Omental fat pad (tissue), 4 donors: ENCODE measurements around the gene BABAM2. TPM values are rescaled to one million over a fixed set of nuclear protein-coding genes. Genes with fewer than 3 reads are reported as not detected.

Experiments used
- ATAC-seq: fragments of 150-250 bp; one replicate; pipeline ENCODE4 v1.9.1; 2016; ENCODE audit warnings: mild to moderate bottlenecking, moderate library complexity; ENCODE audit not compliant: low FRiP score
- DNase-seq: peaks from one replicate; pipeline ENCODE4 v3.0.0-alpha.2; 2019; ENCODE audit warnings: low spot score
- CTCF ChIP-seq, 3 donors: fragments of 450-650 bp; IDR thresholded peaks; one replicate each; pipeline ENCODE4 v1.5.1; 2016 to 2017; ENCODE audit warnings: antibody characterized with exemption in 3 of 3, mild to moderate bottlenecking in 3 of 3, moderate library complexity in 2 of 3
- total RNA-seq, 4 donors: library from RNA; depleted of rRNA; stranded (reverse); fragments of >200 nt; gene quantifications; one replicate each; pipeline ENCODE4 v1.1.0, GENCODE V29; 2016

The BABAM2 gene
- total RNA-seq, 4 donors from 2014 or later = 29.2 to 41.0 (median 36.5) TPM

- DNase-seq (no peak), ATAC-seq (no peak)
- TF ChIP-seq CTCF (IDR thresholded peaks at IDR 0.05) = no peak
These were observed 468.2 kb downstream of the BABAM2 start for GRCh38 chr2:28358668-28359201.

GRCh38 chr2:28359222-28360057 lies 468.9 kb downstream of the BABAM2 start:
- DNase-seq (no peak), ATAC-seq (no peak)
- no peak for TF ChIP-seq CTCF (IDR thresholded peaks at IDR 0.05)

GRCh38 chr2:28360058-28360717 lies 469.7 kb downstream of the BABAM2 start:
- TF ChIP-seq CTCF (IDR thresholded peaks at IDR 0.05) = no peak
- DNase-seq = no peak
- no peak for ATAC-seq

- DNase-seq (peak; percentile 50), ATAC-seq (peak; percentile 12)
- no peak for TF ChIP-seq CTCF (IDR thresholded peaks at IDR 0.05)
These were observed 470.3 kb downstream of the BABAM2 start for GRCh38 chr2:28360718-28361293.

GRCh38 chr2:28361991-28362710 lies 471.6 kb downstream of the BABAM2 start:
- DNase-seq (no peak), ATAC-seq (no peak)
- no peak for TF ChIP-seq CTCF (IDR thresholded peaks at IDR 0.05)

GRCh38 chr2:28362991-28363521 lies 472.5 kb downstream of the BABAM2 start:
- ATAC-seq = no peak
- TF ChIP-seq CTCF (IDR thresholded peaks at IDR 0.05) = no peak
- DNase-seq = no peak
